Measurements from ENCODE around the gene ATP5ME. TPM values are rescaled to one million over a fixed set of nuclear protein-coding genes. Genes with fewer than 3 reads are reported as not detected.

ATP5ME gene
- total and polyA plus RNA-seq, 2 experiments from 2014 or later: 177 to 1,438 TPM

- Histone ChIP-seq H3K4me3 (peak overlapping the region; percentile 53), H3K36me3 (no peaks in the 10 kb centered on the region), H3K27me3 (no peaks in the 10 kb centered on the region), H3K27ac (peak overlapping the region; percentile 28), H3K9me3 (ENCODE audit: low read depth) (no peaks in the 10 kb centered on the region), H3K4me1 (ENCODE audit: low read depth) (no peaks in the 10 kb centered on the region)
- no peak for DNase-seq (ENCODE audit: low read depth in 1 of 2, low spot score in 1 of 2)
- TF ChIP-seq CTCF (IDR thresholded peaks at IDR 0.05; ENCODE audit: low read depth, low read length): no peak
Measured at GRCh38 chr4:663046-663437, 11.0 kb downstream of the ATP5ME start.

- H3K9me3 ChIP-seq (ENCODE audit: low read depth): no peaks in the 10 kb centered on the region
- no peak for DNase-seq (ENCODE audit: low read depth in 1 of 2, low spot score in 1 of 2)
- TF ChIP-seq CTCF (IDR thresholded peaks at IDR 0.05; ENCODE audit: low read depth, low read length): no peak
Measured at GRCh38 chr4:661881-662761, 12.0 kb downstream of the ATP5ME start.

GRCh38 chr4:661231-661630, 12.8 kb downstream of the ATP5ME start:
- no peaks in the 10 kb centered on the region for H3K9me3 ChIP-seq (ENCODE audit: low read depth)
- no peak overlapping the region for H3K27ac ChIP-seq
- H3K36me3 ChIP-seq: no peaks in the 10 kb centered on the region
- no peaks in the 10 kb centered on the region for H3K27me3 ChIP-seq
- no peaks in the 10 kb centered on the region for H3K4me1 ChIP-seq (ENCODE audit: low read depth)
- TF ChIP-seq CTCF (IDR thresholded peaks at IDR 0.05; ENCODE audit: low read depth, low read length): no peak
- H3K4me3 ChIP-seq: no peak overlapping the region
- DNase-seq (ENCODE audit: low read depth in 1 of 2, low spot score in 1 of 2): no peak

More at GRCh38 chr4:661881-662761, 12.0 kb downstream of the ATP5ME start:
- H3K27me3 ChIP-seq: no peaks in the 10 kb centered on the region
- no peaks in the 10 kb centered on the region for H3K4me1 ChIP-seq (ENCODE audit: low read depth)
- H3K27ac ChIP-seq: no peak overlapping the region
- H3K36me3 ChIP-seq: no peaks in the 10 kb centered on the region
- H3K4me3 ChIP-seq: no peak overlapping the region

GRCh38 chr4:660401-660800, 13.7 kb downstream of the ATP5ME start:
- DNase-seq (ENCODE audit: low read depth in 1 of 2, low spot score in 1 of 2): no peak
- TF ChIP-seq CTCF (IDR thresholded peaks at IDR 0.05; ENCODE audit: low read depth, low read length): no peak

GRCh38 chr4:659851-660250, 14.2 kb downstream of the ATP5ME start:
- Histone ChIP-seq H3K36me3 (no peaks in the 10 kb centered on the region), H3K27me3 (no peaks in the 10 kb centered on the region), H3K27ac (no peak overlapping the region), H3K9me3 (ENCODE audit: low read depth) (no peaks in the 10 kb centered on the region), H3K4me1 (ENCODE audit: low read depth) (no peaks in the 10 kb centered on the region), H3K4me3 (no peak overlapping the region)
- no peak for DNase-seq (ENCODE audit: low read depth in 1 of 2, low spot score in 1 of 2)
- TF ChIP-seq CTCF (IDR thresholded peaks at IDR 0.05; ENCODE audit: low read depth, low read length): no peak

More at GRCh38 chr4:660401-660800, 13.7 kb downstream of the ATP5ME start:
- no peaks in the 10 kb centered on the region for H3K36me3 ChIP-seq
- H3K27me3 ChIP-seq: no peaks in the 10 kb centered on the region
- no peak overlapping the region for H3K4me3 ChIP-seq
- H3K9me3 ChIP-seq (ENCODE audit: low read depth): no peaks in the 10 kb centered on the region
- H3K4me1 ChIP-seq (ENCODE audit: low read depth): no peaks in the 10 kb centered on the region
- H3K27ac ChIP-seq: no peak overlapping the region
